HEK293 (cell line): ENCODE data around the gene CYP17A1.

Experiments
- CTCF ChIA-PET: fragments of 350-600 bp; formaldehyde crosslinking; extraction: SDS; loops from one replicate; lab custom pipeline; 2021; ENCODE audit warnings: antibody characterized with exemption; lab: Yijun Ruan, JAX
- POLR2A ChIA-PET: fragments of 300-600 bp; formaldehyde crosslinking; extraction: SDS; loops from one replicate; lab custom pipeline; 2020; ENCODE audit warnings: antibody characterized with exemption, inconsistent platforms; lab: Yijun Ruan, JAX
- H3K27ac ChIP-seq: fragments of 200-500 bp; sonication (Bioruptor generic); 2 replicates; pipeline ENCODE4 v1.5.1; 2014; ENCODE audit warnings: low read depth, low read length, control low read depth, inconsistent platforms; ENCODE audit errors: extremely low read depth
- H3K36me3 ChIP-seq, 2 experiments: fragments of 200-500 bp in 1 of 2; sonication (Bioruptor generic) in 1 of 2; 1 replicate in 1 of 2; 2 replicates in 1 of 2; pipeline ENCODE4 v1.5.1; 2014 to 2017; ENCODE audit warnings: inconsistent platforms in 2 of 2, low read length in 2 of 2; ENCODE audit not compliant: control insufficient read depth in 2 of 2, insufficient read depth in 1 of 2
- H3K4me1 ChIP-seq: fragments of 200-500 bp; sonication (Bioruptor generic); 2 replicates; pipeline ENCODE4 v1.5.1; 2014; ENCODE audit warnings: mild to moderate bottlenecking, low read length, inconsistent platforms; ENCODE audit not compliant: control insufficient read depth, insufficient read depth
- H3K4me3 ChIP-seq: 2 replicates; pipeline ENCODE4 v1.5.1; 2011; ENCODE audit warnings: low read depth, mild to moderate bottlenecking, control low read depth, low read length, moderate library complexity
- H3K9me3 ChIP-seq: fragments of 200-500 bp; sonication (Bioruptor generic); 2 replicates; pipeline ENCODE4 v1.5.1; 2014; ENCODE audit warnings: low read depth, low read length, inconsistent platforms; ENCODE audit not compliant: control insufficient read depth, insufficient read depth
- GLIS2 ChIP-seq: fragments of 450-650 bp; formaldehyde crosslinking; IDR thresholded peaks from 2 replicates; pipeline ENCODE4 v1.5.1; 2016; ENCODE audit warnings: missing biosample characterization, missing genetic modification characterization
- IKZF3 ChIP-seq: fragments of 450-650 bp; IDR thresholded peaks from 2 replicates; pipeline ENCODE4 v1.5.0; 2018; ENCODE audit warnings: missing biosample characterization, mild to moderate bottlenecking, missing genetic modification characterization, moderate library complexity
- INSM2 ChIP-seq: fragments of 450-650 bp; formaldehyde crosslinking; IDR thresholded peaks from 2 replicates; pipeline ENCODE4 v1.5.1; 2016; ENCODE audit warnings: missing biosample characterization, missing genetic modification characterization
- OSR2 ChIP-seq: fragments of 450-650 bp; formaldehyde crosslinking; IDR thresholded peaks from 2 replicates; pipeline ENCODE4 v1.5.1; 2016; ENCODE audit warnings: missing biosample characterization, missing genetic modification characterization
- OVOL3 ChIP-seq: fragments of 450-650 bp; formaldehyde crosslinking; IDR thresholded peaks from 2 replicates; pipeline ENCODE4 v1.5.1; 2016; ENCODE audit warnings: missing biosample characterization, missing genetic modification characterization
- PATZ1 ChIP-seq: fragments of 450-650 bp; formaldehyde crosslinking; IDR thresholded peaks from 2 replicates; pipeline ENCODE4 v1.5.1; 2016; ENCODE audit warnings: missing biosample characterization, missing genetic modification characterization
- PRDM6 ChIP-seq: fragments of 450-650 bp; formaldehyde crosslinking; IDR thresholded peaks from 2 replicates; pipeline ENCODE4 v1.5.1; 2017; ENCODE audit warnings: missing biosample characterization, missing genetic modification characterization
- REST ChIP-seq: fragments of 450-650 bp; formaldehyde crosslinking; IDR thresholded peaks from 2 replicates; pipeline ENCODE4 v1.5.1; 2016; ENCODE audit warnings: missing biosample characterization, missing genetic modification characterization
- SCRT1 ChIP-seq: fragments of 450-650 bp; formaldehyde crosslinking; IDR thresholded peaks from 2 replicates; pipeline ENCODE4 v1.5.1; 2016; ENCODE audit warnings: missing biosample characterization, missing genetic modification characterization, borderline replicate concordance
- ZBTB11 ChIP-seq: fragments of 450-650 bp; formaldehyde crosslinking; conservative IDR thresholded peaks from 2 replicates; pipeline ENCODE4 v1.5.1; 2016; ENCODE audit warnings: low read depth, missing biosample characterization, missing genetic modification characterization
- ZNF132 ChIP-seq: fragments of 450-650 bp; formaldehyde crosslinking; IDR thresholded peaks from 2 replicates; pipeline ENCODE4 v1.5.1; 2017; ENCODE audit warnings: missing biosample characterization, missing genetic modification characterization, borderline replicate concordance
- ZNF335 ChIP-seq: fragments of 450-650 bp; formaldehyde crosslinking; conservative IDR thresholded peaks from 2 replicates; pipeline ENCODE4 v1.5.1; 2016; ENCODE audit warnings: missing biosample characterization, missing genetic modification characterization
- ZNF350 ChIP-seq: fragments of 450-650 bp; formaldehyde crosslinking; IDR thresholded peaks from 2 replicates; pipeline ENCODE4 v1.5.0; 2017; ENCODE audit warnings: missing biosample characterization, mild to moderate bottlenecking, missing genetic modification characterization
- ZNF404 ChIP-seq: fragments of 450-650 bp; formaldehyde crosslinking; IDR thresholded peaks from 2 replicates; pipeline ENCODE4 v1.5.1; 2017; ENCODE audit warnings: missing biosample characterization, missing genetic modification characterization
- ZNF48 ChIP-seq: fragments of 450-650 bp; formaldehyde crosslinking; IDR thresholded peaks from 2 replicates; pipeline ENCODE4 v1.5.1; 2016; ENCODE audit warnings: missing biosample characterization, missing genetic modification characterization
- ZNF561 ChIP-seq: fragments of 450-650 bp; IDR thresholded peaks from 2 replicates; pipeline ENCODE4 v1.5.1; 2018; ENCODE audit warnings: missing biosample characterization, missing genetic modification characterization, borderline replicate concordance
- ZNF747 ChIP-seq: fragments of 450-650 bp; formaldehyde crosslinking; IDR thresholded peaks from 2 replicates; pipeline ENCODE4 v1.5.1; 2016; ENCODE audit warnings: missing biosample characterization, missing genetic modification characterization
- ZNF791 ChIP-seq: fragments of 450-650 bp; formaldehyde crosslinking; IDR thresholded peaks from 2 replicates; pipeline ENCODE4 v1.5.1; 2016; ENCODE audit warnings: missing biosample characterization, missing genetic modification characterization
- ZSCAN30 ChIP-seq: fragments of 450-650 bp; IDR thresholded peaks from 2 replicates; pipeline ENCODE4 v1.5.1; 2018; ENCODE audit warnings: missing biosample characterization, mild to moderate bottlenecking, missing genetic modification characterization, moderate library complexity

CYP17A1 gene

GRCh38 chr10:102791754-102792395 is 45.3 kb downstream of the CYP17A1 start (continued):
- peak; percentile 93 for TF ChIP-seq PRDM6 (tag by site-specific recombination)
- TF ChIP-seq SCRT1 = 0 out of 2 replicates have a peak, but pooled peaks have one; percentile 32
- TF ChIP-seq ZBTB11 = no peak
- peak; percentile 24; the same call in 1 of the 2 replicates for TF ChIP-seq ZSCAN30
- no peak for TF ChIP-seq PATZ1

- POLR2A ChIA-PET = interaction anchor here (1.3 kb wide), 1 partner anchor 43 kb away, joined by 4 read pairs; the partner anchor contains the start of gene WBP1L
- Histone ChIP-seq H3K27ac (no peak overlapping the region), H3K4me3 (no peak overlapping the region), H3K9me3 (no peaks in the 10 kb centered on the region), H3K36me3 (no peaks in the 10 kb centered on the region), H3K4me1 (peaks cover 3% of the 10 kb centered on the region)
- TF ChIP-seq GLIS2 (tag by site-specific recombination) (no peak), ZNF48 (tag by site-specific recombination) (no peak), ZNF404 (no peak), OVOL3 (no peak)
- CTCF ChIA-PET = interaction anchor here (0.6 to 1.5 kb wide), 2 partner anchors 33 to 48 kb away, joined by 3 to 4 read pairs; no protein-coding TSS in a partner anchor
Observed at GRCh38 chr10:102785818-102786217, 51.4 kb downstream of the CYP17A1 start.

GRCh38 chr10:102783568-102783967 is 53.6 kb downstream of the CYP17A1 start:
- H3K9me3 ChIP-seq = no peaks in the 10 kb centered on the region
- H3K4me1 ChIP-seq = peaks cover 3% of the 10 kb centered on the region
- H3K27ac ChIP-seq = no peak overlapping the region
- H3K4me3 ChIP-seq = no peak overlapping the region
- CTCF ChIA-PET = interaction anchor here (0.6 kb wide), 1 partner anchor 308 kb away, joined by 3 read pairs; no protein-coding TSS in a partner anchor
- POLR2A ChIA-PET = no interaction called here
- no peaks in the 10 kb centered on the region for H3K36me3 ChIP-seq
- TF ChIP-seq ZNF791 (tag by site-specific recombination) (no peak), ZNF335 (tag by site-specific recombination) (no peak), REST (tag by site-specific recombination) (no peak), ZNF350 (tag by site-specific recombination) (no peak), ZNF561 (no peak), OSR2 (tag by site-specific recombination) (no peak), IKZF3 (no peak), ZNF747 (tag by site-specific recombination) (no peak), INSM2 (tag by site-specific recombination) (no peak), ZNF132 (tag by site-specific recombination) (no peak)
